Forelimb muscle (tissue), 1 donor: ENCODE data around the gene EIF2A. TPM values are rescaled to one million over a fixed set of nuclear protein-coding genes. Genes with fewer than 3 reads are reported as not detected.
A peak's percentile ranks its signal among the peaks of the same experiment; 100 is the strongest.
"Not testable (repeated sequence)": the region's sequence is repeated elsewhere in the genome, so short reads cannot be mapped to it uniquely, and the experiment has no call there.

Source experiments
- DNase-seq: peaks from one replicate; pipeline ENCODE4 v3.0.0-alpha.2; 2013; ENCODE audit warnings: low read depth
- polyA plus RNA-seq: library from polyadenylated mRNA; unstranded; fragments of 120-200 nt; gene quantifications from one replicate; pipeline ENCODE4 v1.2.1, GENCODE V29; 2013; ENCODE audit not compliant: insufficient read length

Gene EIF2A
- polyA plus RNA-seq, 1 donor: 152 TPM

GRCh38 chr3:150600647-150601530, 54.3 kb downstream of the EIF2A start:
- not testable (repeated sequence) for DNase-seq

GRCh38 chr3:150602426-150603152, 56.0 kb downstream of the EIF2A start:
- DNase-seq: no peak

GRCh38 chr3:150603153-150603979, 56.8 kb downstream of the EIF2A start, which contains the start of gene SELENOT:
Gene SELENOT, plus strand, starts transcription at chr3:150603321. Its CDS starts 42 bp downstream, at chr3:150603363.
- peak; percentile 93 for DNase-seq

DNA sequence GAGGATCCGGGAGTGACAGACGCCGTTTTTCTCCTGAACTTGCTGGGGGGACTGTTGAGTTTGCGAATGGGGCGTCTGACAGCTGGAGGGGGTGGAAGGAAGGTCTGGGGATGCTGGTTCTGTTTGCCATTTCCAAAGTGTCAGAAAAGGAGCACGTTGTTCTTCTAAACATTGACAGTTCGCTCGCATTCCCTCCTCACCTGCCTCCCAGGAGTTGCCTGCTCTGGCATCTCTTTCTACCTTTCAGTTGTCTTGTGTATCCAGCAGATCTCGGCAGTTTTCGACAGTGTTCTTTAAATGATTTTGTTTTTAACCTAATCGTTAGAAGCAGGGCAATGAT, 57.4 kb downstream of the EIF2A start:
- DNase-seq: no peak

GRCh38 chr3:150605998-150606641, 59.5 kb downstream of the EIF2A start:
- DNase-seq: no peak

DNA sequence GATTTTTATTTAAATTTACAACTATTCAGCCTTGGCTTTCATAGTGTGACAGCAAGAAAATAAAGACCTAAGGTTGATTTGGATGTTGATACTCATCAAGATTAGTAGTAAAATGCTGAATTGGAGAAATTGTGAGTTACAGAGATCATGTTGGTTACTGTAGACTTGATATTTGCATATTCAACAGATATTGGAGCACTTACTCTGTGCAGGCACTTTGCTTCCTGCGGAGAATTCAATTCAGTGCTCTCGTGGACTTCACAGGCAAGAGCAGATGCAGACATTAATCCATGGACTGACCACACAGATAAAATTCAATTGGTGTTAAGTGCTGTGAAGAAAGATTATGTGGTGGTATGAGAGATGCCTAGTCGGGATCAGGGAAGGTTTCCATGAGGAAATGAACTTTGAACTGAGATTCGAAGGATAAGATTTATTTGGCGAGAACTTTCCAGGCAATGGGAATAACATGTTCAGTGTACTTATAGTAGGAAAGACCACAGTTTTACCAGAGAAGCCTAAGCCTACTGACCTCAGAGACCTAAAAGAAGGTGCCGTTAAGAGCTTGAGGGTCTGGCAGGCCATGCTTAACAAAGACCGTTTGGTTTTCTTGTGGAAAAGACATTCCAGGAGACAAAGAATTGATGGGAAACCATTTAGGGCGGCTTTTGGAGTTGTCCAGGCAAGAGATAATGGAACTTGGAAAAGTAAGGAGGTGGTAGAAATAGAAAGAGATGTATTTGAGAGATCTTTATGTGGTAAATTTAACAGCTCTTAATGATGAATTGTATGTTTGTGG, 60.9 kb downstream of the EIF2A start:
- DNase-seq: no peak

GRCh38 chr3:150609988-150610387, 63.4 kb downstream of the EIF2A start:
- DNase-seq: no peak

- no peak for DNase-seq
These were observed 64.2 kb downstream of the EIF2A start for GRCh38 chr3:150610785-150611184.

GRCh38 chr3:150611666-150612065, 65.1 kb downstream of the EIF2A start:
- DNase-seq: no peak

DNA sequence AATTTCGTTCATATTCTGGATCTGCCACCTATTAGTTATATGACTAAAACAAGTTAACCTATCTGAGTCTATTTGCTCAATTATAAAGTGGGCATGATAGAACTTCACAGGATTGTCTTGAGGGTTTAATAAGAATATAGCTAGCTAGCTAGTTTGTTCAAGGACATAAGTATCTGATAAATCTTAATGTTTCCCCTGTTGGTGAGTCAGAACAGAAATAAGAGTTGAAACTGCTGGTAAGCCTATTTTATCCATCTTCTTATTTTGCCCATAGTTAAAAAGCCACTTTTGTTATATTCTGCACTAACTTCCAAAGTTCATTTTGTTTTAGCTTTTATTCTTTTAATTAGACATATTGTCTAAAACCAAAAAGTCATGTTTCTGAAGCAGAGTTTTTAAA, 65.9 kb downstream of the EIF2A start:
- no peak for DNase-seq

DNA sequence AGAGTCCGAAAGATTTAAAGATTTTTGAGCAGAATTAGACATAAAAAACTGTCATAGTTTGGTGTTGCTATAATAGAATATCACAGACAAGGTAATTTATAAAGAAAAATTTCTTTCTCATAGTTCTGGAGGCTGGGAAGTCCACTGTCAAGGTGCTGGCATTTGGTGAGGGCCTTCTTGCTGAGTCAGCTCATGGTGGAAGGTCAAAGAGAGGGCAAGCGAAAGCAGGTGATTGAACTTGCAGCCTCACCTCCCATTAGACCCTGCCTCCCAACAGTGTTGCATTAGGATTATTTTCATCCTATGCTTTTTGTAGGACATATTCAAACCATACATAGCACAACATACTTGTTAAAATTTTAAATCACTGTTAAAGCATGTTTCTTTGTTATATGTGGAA, 66.4 kb downstream of the EIF2A start:
- DNase-seq: no peak

GRCh38 chr3:150613709-150614480, 67.3 kb downstream of the EIF2A start:
- DNase-seq: no peak

DNA sequence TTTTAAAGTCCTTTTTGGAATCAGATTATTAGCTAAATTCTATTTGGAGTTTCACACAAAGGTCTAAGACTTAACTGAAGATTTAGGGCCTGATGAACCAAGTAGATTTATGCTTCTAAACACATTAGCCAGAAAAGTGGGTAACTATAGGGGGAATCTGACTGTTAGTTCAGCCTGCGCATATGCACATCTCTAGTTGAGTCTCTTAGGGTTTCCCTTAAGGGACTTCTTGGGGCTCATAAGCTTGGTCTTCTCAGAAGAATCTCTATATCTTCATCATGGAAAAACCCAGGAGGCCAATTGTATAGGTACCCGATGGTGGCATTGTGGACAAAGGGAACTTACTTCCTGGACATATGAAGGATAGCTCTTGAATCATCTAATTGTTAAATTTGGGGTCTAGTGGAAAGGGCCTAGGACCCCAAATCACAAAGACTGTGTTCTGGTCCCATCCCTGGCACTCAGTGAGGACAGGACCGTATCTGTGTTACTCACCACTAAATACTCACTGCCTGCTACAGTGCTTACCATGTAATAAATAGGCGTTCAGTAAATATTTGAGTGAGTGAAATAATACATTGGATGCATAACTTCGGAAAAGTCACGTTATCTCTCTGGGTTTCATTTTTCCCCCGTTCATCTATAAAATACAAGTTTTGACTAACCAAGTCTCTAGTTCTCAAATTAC, 73.6 kb downstream of the EIF2A start:
- DNase-seq: no peak

- not testable (repeated sequence) for DNase-seq
These were observed 76.4 kb downstream of the EIF2A start for GRCh38 chr3:150622955-150623354.

DNA sequence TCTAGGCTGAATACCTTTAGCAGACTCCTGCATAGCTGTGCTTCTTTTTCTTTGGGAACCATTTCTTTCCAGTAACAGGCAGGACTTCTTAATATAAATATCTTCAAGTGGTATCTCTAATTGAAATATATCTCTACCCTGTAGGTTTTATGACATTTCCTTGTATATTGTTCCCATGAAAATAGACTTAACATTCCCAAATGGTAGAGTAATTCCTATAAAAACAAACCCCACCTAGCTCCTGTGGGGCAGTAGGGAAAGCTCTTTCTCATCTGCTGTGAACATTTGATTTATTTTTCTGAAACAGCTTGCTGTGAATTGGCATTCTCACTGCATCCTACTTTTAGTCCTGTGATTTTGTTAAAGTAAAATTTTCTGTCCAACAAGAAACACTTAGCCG, 77.4 kb downstream of the EIF2A start:
- no peak for DNase-seq

- no peak for DNase-seq
These were observed 79.8 kb downstream of the EIF2A start for GRCh38 chr3:150626148-150626930.

- no peak for DNase-seq
These were observed 81.0 kb downstream of the EIF2A start for GRCh38 chr3:150627557-150627956.

DNA sequence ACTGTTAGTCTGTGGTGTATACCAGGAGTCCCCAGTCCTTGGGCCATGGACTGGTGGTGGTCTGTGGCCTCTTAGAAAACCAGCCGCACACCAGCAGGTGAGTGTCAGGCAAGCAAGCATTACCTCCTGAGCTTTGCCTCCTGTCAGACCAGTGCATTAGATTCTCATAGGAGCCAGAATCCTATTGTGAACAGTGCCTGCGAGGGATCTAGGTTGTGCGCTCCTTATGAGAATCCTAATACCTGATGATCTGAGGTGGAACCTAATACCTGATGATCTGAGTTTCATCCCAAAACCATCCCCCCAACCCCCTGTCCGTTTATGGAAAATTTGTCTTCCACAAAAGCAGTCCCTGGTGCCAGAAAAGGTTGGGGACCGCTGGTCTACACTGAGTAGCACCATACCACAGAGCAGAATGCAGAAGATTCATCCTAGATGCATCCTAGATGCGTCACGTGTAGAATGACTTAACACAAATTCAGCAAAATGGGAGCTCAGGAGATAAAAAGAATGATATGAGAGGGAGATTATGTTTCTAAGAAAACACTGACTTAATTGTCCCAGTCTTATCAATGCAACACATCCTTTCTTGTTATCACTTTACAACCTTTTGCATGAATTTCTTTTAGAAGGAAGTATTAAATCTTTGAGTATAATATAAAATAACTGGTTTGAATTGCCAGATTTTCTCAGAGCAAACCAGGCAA, 85.1 kb downstream of the EIF2A start:
- no peak for DNase-seq
